Measurements from ENCODE around the gene GNAO1.
"Not testable (repeated sequence)": the region's sequence is repeated elsewhere in the genome, so short reads cannot be mapped to it uniquely, and the experiment has no call there.

Gene GNAO1

GRCh38 chr16:56380778-56381485 lies 189.6 kb downstream of the GNAO1 start:
- H3K4me1 ChIP-seq (ENCODE audit: control insufficient read depth in 1 of 2, insufficient read depth in 2 of 2, low read length in 2 of 2); H3K4me3 ChIP-seq (ENCODE audit: low read depth in 1 of 2, low read length in 2 of 2); H3K27me3 ChIP-seq (ENCODE audit: control insufficient read depth in 1 of 2, insufficient read depth in 2 of 2, low read length in 2 of 2); H3K9ac ChIP-seq (ENCODE audit: low read depth in 1 of 2, low read length in 2 of 2); H3K9me3 ChIP-seq (ENCODE audit: control insufficient read depth in 1 of 2, low read length in 2 of 2); H3K27ac ChIP-seq (ENCODE audit: low read depth, low read length): not testable (repeated sequence)
- H3K36me3 ChIP-seq (ENCODE audit: control insufficient read depth in 1 of 2, insufficient read depth in 2 of 2, low read length in 2 of 2): peaks cover 25 to 67% of the 10 kb centered on the region in 2 donors

- H3K36me3 ChIP-seq (ENCODE audit: control insufficient read depth in 1 of 2, insufficient read depth in 2 of 2, low read length in 2 of 2): peaks cover 30 to 78% of the 10 kb centered on the region in 2 donors
- no peak overlapping the region for H3K27ac ChIP-seq (ENCODE audit: low read depth, low read length)
- peaks cover 6 to 8% of the 10 kb centered on the region in 2 donors for H3K9me3 ChIP-seq (ENCODE audit: control insufficient read depth in 1 of 2, low read length in 2 of 2)
- no peaks in the 10 kb centered on the region for H3K27me3 ChIP-seq (ENCODE audit: control insufficient read depth in 1 of 2, insufficient read depth in 2 of 2, low read length in 2 of 2)
- H3K4me3 ChIP-seq (ENCODE audit: low read depth in 1 of 2, low read length in 2 of 2): no peak overlapping the region
- no peak overlapping the region for H3K9ac ChIP-seq (ENCODE audit: low read depth in 1 of 2, low read length in 2 of 2)
- H3K4me1 ChIP-seq (ENCODE audit: control insufficient read depth in 1 of 2, insufficient read depth in 2 of 2, low read length in 2 of 2): no peaks in the 10 kb centered on the region
These were observed 191.2 kb downstream of the GNAO1 start for GRCh38 chr16:56382459-56382858.

DNA sequence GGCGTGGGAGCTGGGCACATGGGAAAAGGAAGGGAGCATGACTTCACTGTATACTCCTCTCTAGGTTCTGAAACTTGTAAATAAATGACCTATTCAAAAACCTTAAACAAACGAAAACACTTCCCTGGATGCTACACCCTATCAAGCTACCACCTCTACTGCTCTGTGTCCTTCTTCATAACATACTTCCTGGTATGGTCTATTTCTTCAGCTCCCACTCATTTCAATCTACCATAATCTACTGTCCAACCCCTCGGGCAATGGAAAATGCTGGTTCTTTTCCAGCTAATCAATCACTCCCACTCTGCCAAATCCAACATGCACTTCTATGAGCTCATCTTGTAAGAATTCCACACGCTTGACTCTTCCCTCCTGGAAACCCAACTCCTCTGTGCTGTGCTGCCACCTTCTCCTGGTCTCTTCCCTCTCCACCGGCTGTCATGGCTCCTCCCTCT lies 191.6 kb downstream of the GNAO1 start:
- H3K27ac ChIP-seq (ENCODE audit: low read depth, low read length): no peak overlapping the region
- no peaks in the 10 kb centered on the region for H3K27me3 ChIP-seq (ENCODE audit: control insufficient read depth in 1 of 2, insufficient read depth in 2 of 2, low read length in 2 of 2)
- peaks cover 34 to 82% of the 10 kb centered on the region in 2 donors for H3K36me3 ChIP-seq (ENCODE audit: control insufficient read depth in 1 of 2, insufficient read depth in 2 of 2, low read length in 2 of 2)
- no peak overlapping the region for H3K9ac ChIP-seq (ENCODE audit: low read depth in 1 of 2, low read length in 2 of 2)
- H3K4me3 ChIP-seq (ENCODE audit: low read depth in 1 of 2, low read length in 2 of 2): no peak overlapping the region
- no peaks in the 10 kb centered on the region for H3K4me1 ChIP-seq (ENCODE audit: control insufficient read depth in 1 of 2, insufficient read depth in 2 of 2, low read length in 2 of 2)
- peaks cover 6 to 8% of the 10 kb centered on the region in 2 donors for H3K9me3 ChIP-seq (ENCODE audit: control insufficient read depth in 1 of 2, low read length in 2 of 2)

- no peaks in the 10 kb centered on the region for H3K27me3 ChIP-seq (ENCODE audit: control insufficient read depth in 1 of 2, insufficient read depth in 2 of 2, low read length in 2 of 2)
- peaks cover 39 to 87% of the 10 kb centered on the region in 2 donors for H3K36me3 ChIP-seq (ENCODE audit: control insufficient read depth in 1 of 2, insufficient read depth in 2 of 2, low read length in 2 of 2)
- peaks cover 6 to 8% of the 10 kb centered on the region in 2 donors for H3K9me3 ChIP-seq (ENCODE audit: control insufficient read depth in 1 of 2, low read length in 2 of 2)
- H3K9ac ChIP-seq (ENCODE audit: low read depth in 1 of 2, low read length in 2 of 2): no peak overlapping the region
- no peak overlapping the region for H3K4me3 ChIP-seq (ENCODE audit: low read depth in 1 of 2, low read length in 2 of 2)
- no peaks in the 10 kb centered on the region for H3K4me1 ChIP-seq (ENCODE audit: control insufficient read depth in 1 of 2, insufficient read depth in 2 of 2, low read length in 2 of 2)
- H3K27ac ChIP-seq (ENCODE audit: low read depth, low read length): no peak overlapping the region
These were observed 192.9 kb downstream of the GNAO1 start for GRCh38 chr16:56384074-56384721.

DNA sequence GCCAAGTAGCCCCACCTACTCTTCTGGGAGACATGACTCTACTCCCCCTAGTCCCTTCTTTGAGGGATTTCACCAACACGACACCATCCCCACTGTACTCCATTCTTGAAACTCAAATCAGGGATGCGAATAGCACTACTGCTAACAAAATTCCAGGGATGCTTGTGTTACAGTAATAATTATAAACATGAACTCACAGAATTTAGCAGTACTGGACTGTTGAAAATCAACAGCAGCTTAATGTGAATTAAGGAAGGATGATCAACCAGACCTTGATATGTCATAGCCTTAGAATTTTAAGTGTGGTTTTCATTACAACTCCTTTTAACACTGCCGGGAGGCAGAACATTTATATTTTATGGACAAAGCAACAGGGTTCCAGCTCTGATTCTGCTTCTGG lies 196.1 kb downstream of the GNAO1 start:
- H3K27me3 ChIP-seq (ENCODE audit: control insufficient read depth in 1 of 2, insufficient read depth in 2 of 2, low read length in 2 of 2): no peaks in the 10 kb centered on the region
- no peak overlapping the region for H3K4me3 ChIP-seq (ENCODE audit: low read depth in 1 of 2, low read length in 2 of 2)
- H3K9me3 ChIP-seq (ENCODE audit: control insufficient read depth in 1 of 2, low read length in 2 of 2): no peaks in the 10 kb centered on the region
- H3K9ac ChIP-seq (ENCODE audit: low read depth in 1 of 2, low read length in 2 of 2): no peak overlapping the region
- no peaks in the 10 kb centered on the region for H3K4me1 ChIP-seq (ENCODE audit: control insufficient read depth in 1 of 2, insufficient read depth in 2 of 2, low read length in 2 of 2)
- H3K27ac ChIP-seq (ENCODE audit: low read depth, low read length): no peak overlapping the region
- H3K36me3 ChIP-seq (ENCODE audit: control insufficient read depth in 1 of 2, insufficient read depth in 2 of 2, low read length in 2 of 2): peaks cover 41 to 75% of the 10 kb centered on the region in 2 donors

DNA sequence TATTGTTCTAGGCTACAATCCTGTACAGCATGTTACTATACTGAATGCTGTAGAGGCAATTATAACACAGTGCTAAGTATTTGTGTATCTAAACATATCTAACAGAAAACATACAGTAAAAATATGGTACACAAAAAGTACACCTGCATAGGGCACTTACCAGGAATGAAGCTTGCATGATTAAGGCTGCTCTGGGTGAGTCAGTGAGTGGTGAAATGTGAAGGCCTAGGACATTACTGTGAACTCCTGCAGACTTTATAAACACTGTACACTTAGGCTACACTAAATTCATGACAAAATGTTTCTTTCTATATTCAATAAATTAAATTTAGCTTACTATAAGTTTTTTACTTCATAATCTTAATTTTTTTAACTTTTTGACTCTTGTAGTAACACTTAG lies 196.9 kb downstream of the GNAO1 start:
- no peaks in the 10 kb centered on the region for H3K4me1 ChIP-seq (ENCODE audit: control insufficient read depth in 1 of 2, insufficient read depth in 2 of 2, low read length in 2 of 2)
- no peaks in the 10 kb centered on the region for H3K27me3 ChIP-seq (ENCODE audit: control insufficient read depth in 1 of 2, insufficient read depth in 2 of 2, low read length in 2 of 2)
- no peaks in the 10 kb centered on the region for H3K9me3 ChIP-seq (ENCODE audit: control insufficient read depth in 1 of 2, low read length in 2 of 2)
- H3K4me3 ChIP-seq (ENCODE audit: low read depth in 1 of 2, low read length in 2 of 2): no peak overlapping the region
- H3K36me3 ChIP-seq (ENCODE audit: control insufficient read depth in 1 of 2, insufficient read depth in 2 of 2, low read length in 2 of 2): peaks cover 37 to 68% of the 10 kb centered on the region in 2 donors
- H3K9ac ChIP-seq (ENCODE audit: low read depth in 1 of 2, low read length in 2 of 2): no peak overlapping the region
- no peak overlapping the region for H3K27ac ChIP-seq (ENCODE audit: low read depth, low read length)

DNA sequence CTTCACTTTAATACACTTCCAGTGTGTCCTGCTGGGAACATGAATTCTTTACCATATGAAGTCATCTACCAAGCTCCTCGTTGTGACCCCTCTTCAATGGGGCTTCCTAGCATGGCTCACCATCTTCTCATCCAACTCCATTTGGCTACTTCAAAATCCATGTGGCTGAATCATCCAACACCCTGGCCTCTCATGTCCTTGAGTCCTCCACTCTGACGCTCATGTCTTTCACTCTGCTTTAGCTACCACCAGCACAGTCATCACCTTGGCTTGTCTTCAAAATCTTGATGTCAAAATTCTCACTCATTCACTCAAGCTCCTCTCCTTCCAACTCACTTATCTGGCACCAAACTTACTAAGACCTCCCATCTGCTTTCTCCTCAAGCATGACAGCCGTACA lies 198.3 kb downstream of the GNAO1 start:
- Histone ChIP-seq H3K27ac (ENCODE audit: low read depth, low read length) (no peak overlapping the region), H3K36me3 (ENCODE audit: control insufficient read depth in 1 of 2, insufficient read depth in 2 of 2, low read length in 2 of 2) (peaks cover 29 to 54% of the 10 kb centered on the region in 2 donors), H3K4me1 (ENCODE audit: control insufficient read depth in 1 of 2, insufficient read depth in 2 of 2, low read length in 2 of 2) (no peaks in the 10 kb centered on the region), H3K9ac (ENCODE audit: low read depth in 1 of 2, low read length in 2 of 2) (no peak overlapping the region), H3K9me3 (ENCODE audit: control insufficient read depth in 1 of 2, low read length in 2 of 2) (no peaks in the 10 kb centered on the region), H3K27me3 (ENCODE audit: control insufficient read depth in 1 of 2, insufficient read depth in 2 of 2, low read length in 2 of 2) (no peaks in the 10 kb centered on the region), H3K4me3 (ENCODE audit: low read depth in 1 of 2, low read length in 2 of 2) (no peak overlapping the region)

DNA sequence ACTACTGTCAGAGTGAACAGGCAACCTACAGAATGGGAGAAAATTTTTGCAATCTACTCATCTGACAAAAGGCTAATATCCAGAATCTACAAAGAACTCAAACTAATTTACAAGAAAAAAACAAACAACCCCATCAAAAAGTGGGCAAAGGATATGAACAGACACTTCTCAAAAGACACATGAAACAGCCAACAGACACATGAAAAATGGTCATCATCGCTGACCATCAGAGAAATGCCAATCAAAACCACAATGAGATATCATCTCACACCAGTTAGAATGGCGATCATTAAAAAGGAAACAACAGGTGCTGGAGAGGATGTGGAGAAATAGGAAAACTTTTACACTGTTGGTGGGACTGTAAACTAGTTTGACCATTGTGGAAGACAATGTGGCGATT lies 205.4 kb downstream of the GNAO1 start:
- H3K9me3 ChIP-seq (ENCODE audit: control insufficient read depth in 1 of 2, low read length in 2 of 2); H3K4me1 ChIP-seq (ENCODE audit: control insufficient read depth in 1 of 2, insufficient read depth in 2 of 2, low read length in 2 of 2); H3K27ac ChIP-seq (ENCODE audit: low read depth, low read length); H3K4me3 ChIP-seq (ENCODE audit: low read depth in 1 of 2, low read length in 2 of 2); H3K9ac ChIP-seq (ENCODE audit: low read depth in 1 of 2, low read length in 2 of 2); H3K27me3 ChIP-seq (ENCODE audit: control insufficient read depth in 1 of 2, insufficient read depth in 2 of 2, low read length in 2 of 2): not testable (repeated sequence)
- peaks cover 8 to 21% of the 10 kb centered on the region in 2 donors for H3K36me3 ChIP-seq (ENCODE audit: control insufficient read depth in 1 of 2, insufficient read depth in 2 of 2, low read length in 2 of 2)

DNA sequence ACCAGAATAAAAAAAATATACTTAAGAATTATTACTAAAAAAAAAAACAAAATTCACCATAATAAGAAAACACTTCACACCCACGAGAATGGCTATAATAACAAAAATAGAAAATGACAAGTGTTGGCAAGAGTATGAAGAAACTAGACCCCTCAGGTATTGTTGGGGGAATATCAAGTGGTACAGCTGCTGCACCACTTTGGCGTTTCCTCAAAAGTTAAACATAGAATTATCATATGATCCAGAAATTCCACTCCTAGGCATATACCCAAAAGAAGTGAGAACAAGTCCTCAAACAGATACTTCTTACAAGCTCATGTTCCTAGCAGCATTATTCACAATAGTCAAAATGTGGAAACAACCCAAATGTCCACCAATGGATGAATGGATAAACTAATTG lies 207.8 kb downstream of the GNAO1 start:
- H3K27me3 ChIP-seq (ENCODE audit: control insufficient read depth in 1 of 2, insufficient read depth in 2 of 2, low read length in 2 of 2): no peaks in the 10 kb centered on the region
- H3K36me3 ChIP-seq (ENCODE audit: control insufficient read depth in 1 of 2, insufficient read depth in 2 of 2, low read length in 2 of 2): peaks cover 19 to 34% of the 10 kb centered on the region in 2 donors
- H3K9me3 ChIP-seq (ENCODE audit: control insufficient read depth in 1 of 2, low read length in 2 of 2): no peaks in the 10 kb centered on the region
- H3K9ac ChIP-seq (ENCODE audit: low read depth in 1 of 2, low read length in 2 of 2): no peak overlapping the region
- no peak overlapping the region for H3K27ac ChIP-seq (ENCODE audit: low read depth, low read length)
- no peak overlapping the region for H3K4me3 ChIP-seq (ENCODE audit: low read depth in 1 of 2, low read length in 2 of 2)
- H3K4me1 ChIP-seq (ENCODE audit: control insufficient read depth in 1 of 2, insufficient read depth in 2 of 2, low read length in 2 of 2): no peaks in the 10 kb centered on the region

DNA sequence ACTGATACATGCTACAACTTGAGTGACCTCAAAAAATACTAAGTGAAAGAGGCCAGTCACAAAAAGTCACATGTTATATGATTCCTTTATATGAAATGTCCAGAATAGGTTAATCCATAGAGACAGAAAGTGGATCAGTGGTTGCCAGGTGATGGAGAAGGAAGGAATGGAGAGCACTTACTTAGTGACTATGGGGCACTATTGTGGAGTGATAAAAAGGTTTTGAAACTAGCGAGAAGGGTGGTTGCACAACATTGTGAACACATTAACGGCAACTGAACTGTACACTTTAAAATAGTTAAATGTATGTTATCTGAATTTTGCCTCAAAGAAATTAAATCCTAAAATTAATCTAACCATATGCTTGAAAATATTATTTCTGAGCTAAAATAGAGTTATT lies 208.2 kb downstream of the GNAO1 start:
- Histone ChIP-seq H3K27me3 (ENCODE audit: control insufficient read depth in 1 of 2, insufficient read depth in 2 of 2, low read length in 2 of 2) (no peaks in the 10 kb centered on the region), H3K27ac (ENCODE audit: low read depth, low read length) (no peak overlapping the region), H3K4me3 (ENCODE audit: low read depth in 1 of 2, low read length in 2 of 2) (no peak overlapping the region), H3K36me3 (ENCODE audit: control insufficient read depth in 1 of 2, insufficient read depth in 2 of 2, low read length in 2 of 2) (peaks cover 23 to 39% of the 10 kb centered on the region in 2 donors), H3K9me3 (ENCODE audit: control insufficient read depth in 1 of 2, low read length in 2 of 2) (no peaks in the 10 kb centered on the region), H3K4me1 (ENCODE audit: control insufficient read depth in 1 of 2, insufficient read depth in 2 of 2, low read length in 2 of 2) (no peaks in the 10 kb centered on the region), H3K9ac (ENCODE audit: low read depth in 1 of 2, low read length in 2 of 2) (no peak overlapping the region)

All from duodenal mucosa (tissue), 2 donors.